Measurements from ENCODE around the gene ANO2.

The ANO2 gene

DNA sequence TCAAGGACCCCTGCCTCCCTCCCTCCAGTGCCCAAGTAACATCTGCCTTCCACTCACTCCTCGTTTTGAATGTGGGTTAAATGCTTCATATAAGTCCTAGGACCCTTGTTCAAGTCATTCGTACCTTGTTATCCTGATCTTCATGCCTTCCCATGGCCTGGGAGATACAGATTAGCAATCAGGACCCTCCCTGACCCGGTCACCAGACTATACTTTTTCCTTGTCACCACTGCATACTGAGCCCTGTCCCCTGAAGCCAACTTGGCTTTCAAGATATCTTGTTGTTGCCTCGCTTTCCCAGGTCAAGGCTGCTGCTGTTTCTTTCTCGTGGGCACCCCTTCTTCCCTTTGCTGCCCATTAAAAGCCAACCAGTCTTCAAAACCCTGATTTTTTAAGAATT is 208.5 kb downstream of the ANO2 start:
- in situ Hi-C loops (cut with HindIII; ENCODE audit: low sequenced_read_pairs) = no loop called here

DNA sequence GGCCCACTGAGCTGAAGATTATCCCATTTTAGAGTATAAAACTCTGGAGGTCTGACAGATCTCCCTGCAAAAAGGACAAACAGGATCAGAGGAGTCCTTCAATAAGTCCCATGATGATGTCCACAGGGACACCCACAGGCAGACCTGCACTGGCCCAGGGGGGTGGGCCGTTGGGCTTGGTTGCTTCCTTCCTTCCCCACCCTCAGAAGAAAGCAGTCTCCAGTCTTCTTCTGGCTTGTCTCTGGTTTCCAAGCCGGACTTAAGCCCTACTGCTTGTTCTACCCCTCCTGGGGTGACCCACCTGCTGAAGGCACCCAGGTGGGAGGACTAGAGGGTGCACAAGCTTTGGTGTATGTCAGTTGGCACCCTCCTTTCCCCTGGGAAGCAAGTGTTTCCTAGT is 209.0 kb downstream of the ANO2 start:
- in situ Hi-C loops (cut with HindIII; ENCODE audit: low sequenced_read_pairs) = no loop called here

DNA sequence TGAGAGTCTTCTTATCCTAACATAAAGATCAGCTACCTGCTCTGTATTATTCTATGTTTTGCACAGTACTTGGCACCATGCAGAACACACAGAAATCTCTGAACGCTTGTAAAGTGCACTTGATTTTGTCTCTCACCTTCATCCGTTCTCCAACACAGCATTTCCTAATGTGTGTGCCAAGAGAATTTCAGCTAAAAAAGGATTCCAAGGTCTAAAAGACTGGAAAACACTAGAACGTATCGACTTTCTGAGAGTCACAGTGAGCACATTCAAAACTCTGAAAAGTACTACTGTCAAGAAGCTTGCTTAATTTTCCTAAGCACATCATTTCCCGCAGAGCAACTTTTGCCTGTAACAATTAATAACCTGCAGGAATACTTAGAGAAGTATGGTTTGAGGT is 211.1 kb downstream of the ANO2 start:
- in situ Hi-C loops (cut with HindIII; ENCODE audit: low sequenced_read_pairs) = no loop called here

DNA sequence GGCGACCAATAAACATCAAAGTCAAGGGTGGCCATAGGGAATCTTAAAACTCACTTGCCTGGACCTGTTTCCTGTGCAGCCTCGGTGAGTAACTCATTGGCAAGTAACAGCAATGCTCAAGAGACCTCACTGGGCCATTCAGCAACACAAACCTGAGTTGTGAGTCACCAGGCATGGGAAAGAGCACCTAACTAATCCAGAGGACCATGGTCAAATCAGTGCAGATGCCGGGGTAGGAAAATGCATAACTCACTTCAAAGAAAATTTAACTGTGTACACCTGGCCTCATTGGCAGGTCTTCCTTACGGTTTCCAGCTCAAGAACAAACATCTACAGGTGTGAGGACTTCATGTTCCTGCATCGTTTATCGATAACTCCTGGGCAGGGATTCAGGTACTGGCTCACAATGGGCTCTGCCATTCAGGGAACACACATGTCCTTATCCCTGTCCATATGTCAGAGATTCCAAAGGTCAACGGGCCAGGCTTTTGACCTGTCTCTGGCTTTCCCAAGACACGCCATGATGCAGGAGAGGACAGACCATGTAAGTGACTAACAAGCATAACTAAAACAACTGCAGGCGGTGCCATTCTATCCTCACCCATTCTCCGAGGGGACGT is 211.8 kb downstream of the ANO2 start:
- in situ Hi-C loops (cut with HindIII; ENCODE audit: low sequenced_read_pairs) = no loop called here

DNA sequence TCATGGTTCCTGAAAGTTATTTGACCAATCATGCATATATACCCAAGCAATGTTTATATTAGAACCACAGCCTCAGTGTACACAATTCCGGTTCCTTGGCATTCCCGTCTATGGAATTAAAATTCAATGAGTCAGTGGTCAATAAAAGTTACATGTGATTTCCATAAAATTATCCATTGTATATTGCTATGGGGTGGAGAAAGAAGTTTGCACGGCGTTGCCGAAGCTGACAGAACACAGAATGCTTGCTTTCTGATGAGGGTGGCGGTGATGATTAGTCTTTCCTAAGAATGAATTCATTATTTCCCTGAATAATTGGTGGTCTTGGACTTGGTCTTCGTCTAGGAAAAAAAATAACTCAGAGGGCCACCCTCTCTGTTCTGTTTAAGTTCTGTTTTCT is 214.1 kb downstream of the ANO2 start:
- in situ Hi-C loops (cut with HindIII; ENCODE audit: low sequenced_read_pairs) = no loop called here

DNA sequence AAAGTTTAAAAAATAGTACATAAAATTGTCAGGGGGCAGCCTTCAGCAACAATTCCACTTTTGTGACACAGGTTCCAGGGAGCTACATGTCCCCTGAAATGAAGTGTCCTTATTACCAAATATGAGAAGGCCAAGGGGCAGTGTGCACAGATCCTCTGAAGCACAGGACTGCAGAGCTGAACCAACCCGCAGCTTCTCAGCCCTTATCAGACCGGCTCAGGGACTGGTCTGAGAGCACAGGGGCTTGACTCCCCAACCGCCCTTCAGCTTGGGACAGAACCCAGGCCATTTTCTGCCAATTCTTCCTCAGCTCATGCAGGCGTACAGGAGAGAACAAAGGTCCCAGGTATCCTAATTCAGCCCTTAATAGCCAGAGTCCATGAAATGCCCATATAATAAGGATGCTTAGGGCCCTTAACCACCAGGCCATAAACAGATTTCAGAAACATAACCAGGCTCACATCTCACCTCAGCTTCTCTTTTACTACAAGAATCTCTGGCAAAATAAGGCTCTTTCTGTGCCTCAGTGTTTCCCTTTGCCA is 221.3 kb downstream of the ANO2 start:
- in situ Hi-C loops (cut with HindIII; ENCODE audit: low sequenced_read_pairs) = no loop called here

DNA sequence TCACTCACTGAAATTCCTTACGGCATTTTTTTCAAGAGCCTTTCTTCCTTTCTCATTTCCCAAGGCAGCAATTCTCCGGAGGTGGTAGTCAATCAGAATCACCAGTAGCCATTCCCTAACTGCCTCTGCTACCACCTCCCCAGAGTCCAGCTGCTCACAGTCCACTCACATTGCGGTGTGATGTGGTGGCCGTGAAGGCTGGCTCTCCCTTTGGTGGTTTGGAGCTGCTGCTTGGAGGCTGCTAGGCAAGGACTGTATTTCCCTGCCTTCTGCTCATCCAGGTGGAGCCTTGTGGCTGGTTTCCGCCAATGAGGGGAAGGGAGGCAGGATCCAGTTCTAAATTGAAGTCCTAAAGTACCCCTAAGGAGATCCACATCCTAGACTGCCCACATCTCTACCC is 222.0 kb downstream of the ANO2 start:
- in situ Hi-C loops (cut with HindIII; ENCODE audit: low sequenced_read_pairs) = no loop called here

DNA sequence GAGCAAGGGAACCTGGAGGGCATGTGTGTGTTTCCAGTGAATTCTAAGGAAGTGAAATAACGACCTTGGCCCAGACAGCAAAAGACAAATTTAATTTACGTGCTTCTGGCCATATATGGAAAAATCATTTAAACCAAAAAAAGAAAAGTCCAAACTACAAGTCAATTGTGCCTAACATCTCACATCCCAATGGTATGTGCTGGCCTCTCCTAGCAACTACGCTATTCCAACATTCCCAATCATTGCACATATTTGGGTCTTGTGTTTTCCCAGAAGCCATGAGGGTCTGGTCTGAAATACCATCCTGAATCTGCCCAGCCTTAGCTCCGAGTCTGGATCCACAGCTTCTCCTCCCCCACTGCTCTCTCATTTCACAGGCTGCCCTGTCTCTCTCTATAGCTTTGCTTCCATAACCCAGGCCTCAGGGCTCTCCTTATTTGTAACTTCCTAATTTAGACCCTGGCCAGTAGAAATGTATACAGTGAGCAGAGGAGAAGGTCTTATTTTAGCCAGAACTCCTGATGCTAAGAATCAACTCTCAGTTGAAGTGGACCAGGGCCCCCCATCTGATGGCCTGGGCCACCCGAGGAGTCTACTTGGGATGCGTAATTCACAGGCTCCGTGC is 224.6 kb downstream of the ANO2 start:
- in situ Hi-C loops (cut with HindIII; ENCODE audit: low sequenced_read_pairs) = no loop called here

DNA sequence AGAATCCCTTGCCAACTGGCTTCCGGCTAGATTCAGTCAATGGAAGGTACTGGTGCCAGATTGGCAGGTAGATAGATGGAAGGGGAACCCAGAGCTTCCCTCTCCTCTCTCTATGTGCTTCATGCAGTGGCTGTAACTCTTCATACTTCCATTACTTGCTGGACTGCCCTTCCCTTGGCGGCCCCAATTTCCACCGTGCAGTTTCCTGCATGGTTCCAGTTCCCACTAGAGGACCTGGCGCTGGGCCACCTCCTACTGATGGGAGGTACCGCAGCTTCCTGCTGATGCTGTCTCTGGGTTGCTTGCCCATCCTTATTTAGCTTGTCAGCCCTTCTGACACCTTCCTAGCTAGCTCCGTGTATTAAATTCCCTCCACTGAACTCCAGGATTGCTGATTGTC is 226.4 kb downstream of the ANO2 start:
- in situ Hi-C loops (cut with HindIII; ENCODE audit: low sequenced_read_pairs) = no loop called here

DNA sequence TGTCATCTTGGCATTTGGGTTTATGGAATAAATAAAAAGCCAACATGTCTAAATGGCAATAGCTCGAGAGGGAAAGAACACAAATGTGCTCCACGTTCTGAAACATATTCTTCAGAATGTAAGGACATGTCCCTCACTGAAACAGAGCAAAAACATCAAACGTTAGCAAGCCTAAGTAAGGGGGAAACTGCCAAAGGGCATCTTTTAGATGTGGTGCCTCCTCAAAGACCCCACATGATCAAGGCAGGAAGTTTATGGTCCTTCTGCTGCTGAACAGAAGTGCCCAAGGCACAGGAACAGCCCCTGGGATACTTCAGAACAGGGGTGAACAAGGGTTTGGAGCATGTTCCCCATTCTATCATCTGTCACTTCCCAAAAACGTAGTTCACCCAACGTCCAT is 227.0 kb downstream of the ANO2 start:
- in situ Hi-C loops (cut with HindIII; ENCODE audit: low sequenced_read_pairs) = no loop called here

DNA sequence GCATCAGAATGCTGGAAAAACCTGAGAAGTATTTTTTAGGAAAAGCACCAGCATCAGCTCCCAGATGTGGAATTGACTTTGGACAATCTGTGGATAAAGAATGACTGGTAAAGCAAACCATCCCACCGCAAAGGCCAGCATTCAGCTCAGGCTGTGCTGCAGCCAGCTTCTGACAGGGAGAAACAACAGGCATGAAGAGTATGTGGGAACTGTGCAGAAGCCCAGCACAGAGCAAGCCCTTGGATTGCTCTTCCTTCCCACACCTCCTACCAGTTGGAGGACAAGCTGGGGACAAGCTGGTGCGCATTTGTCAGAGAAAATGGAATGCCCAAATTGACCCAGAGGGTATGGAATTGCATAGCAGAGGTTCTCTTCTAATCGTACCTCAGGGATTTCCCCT is 228.1 kb downstream of the ANO2 start:
- in situ Hi-C loops (cut with HindIII; ENCODE audit: low sequenced_read_pairs) = no loop called here

DNA sequence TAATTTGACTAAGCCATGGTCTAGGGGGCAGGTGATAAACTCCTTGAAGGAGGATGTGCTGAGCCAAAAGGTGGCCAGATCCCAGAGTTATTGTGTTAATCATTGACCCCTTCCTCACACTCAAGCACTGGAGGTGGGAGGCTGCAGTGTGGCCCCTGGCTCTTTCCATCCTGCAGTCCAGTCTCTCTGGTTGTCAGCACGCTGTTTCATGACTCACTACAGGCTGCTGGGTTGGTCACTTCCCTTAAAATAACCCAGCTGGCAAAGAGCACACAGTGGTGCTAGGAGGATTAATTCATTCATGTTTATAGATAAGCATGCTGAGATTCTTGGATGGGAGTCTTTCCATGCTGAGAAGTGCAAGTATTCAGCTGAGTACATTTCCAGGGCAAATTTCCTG is 228.9 kb downstream of the ANO2 start:
- in situ Hi-C loops (cut with HindIII; ENCODE audit: low sequenced_read_pairs) = no loop called here

DNA sequence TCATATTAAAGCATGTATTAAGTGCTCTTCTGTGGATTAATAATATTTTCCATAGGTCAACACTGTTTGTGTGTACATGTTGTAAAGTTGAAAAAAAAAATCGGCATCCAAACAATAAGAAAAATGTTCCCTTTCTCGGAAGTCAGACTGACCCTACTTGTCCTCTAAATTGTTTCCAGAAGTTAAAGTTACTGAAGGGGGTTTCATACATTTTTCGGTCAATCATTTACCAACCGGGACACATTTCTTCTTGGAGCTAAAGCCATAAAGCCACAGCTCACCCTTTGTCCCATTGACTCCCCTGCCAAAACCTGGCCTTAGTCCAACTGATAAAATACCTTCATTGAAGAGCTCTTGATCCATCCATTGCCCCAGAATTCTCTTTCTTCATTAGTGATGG is 230.0 kb downstream of the ANO2 start:
- in situ Hi-C loops (cut with HindIII; ENCODE audit: low sequenced_read_pairs) = no loop called here

DNA sequence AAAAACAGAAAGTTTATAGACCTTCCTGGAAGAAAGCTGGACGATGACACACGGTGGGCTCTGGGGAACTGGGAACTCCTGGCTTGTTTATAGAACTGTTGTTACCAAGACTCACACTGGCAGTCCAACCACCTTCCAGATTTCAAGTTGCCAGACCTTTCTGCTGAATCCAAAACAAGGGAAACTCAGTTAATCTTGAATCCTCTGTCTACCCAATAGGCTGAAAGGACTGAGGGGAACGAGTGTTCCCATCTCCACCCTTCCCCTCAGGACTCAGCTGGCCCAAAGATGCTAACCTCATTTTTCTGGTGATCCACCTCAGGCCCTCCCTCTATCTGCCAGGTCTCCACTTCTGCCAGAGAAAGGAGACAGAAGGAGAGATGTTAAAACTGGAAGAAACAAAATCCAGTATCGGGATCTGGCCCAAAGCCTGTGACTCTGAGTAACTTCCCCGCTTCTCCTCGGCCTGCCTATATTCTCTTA is 231.4 kb downstream of the ANO2 start:
- in situ Hi-C loops (cut with HindIII; ENCODE audit: low sequenced_read_pairs) = no loop called here

DNA sequence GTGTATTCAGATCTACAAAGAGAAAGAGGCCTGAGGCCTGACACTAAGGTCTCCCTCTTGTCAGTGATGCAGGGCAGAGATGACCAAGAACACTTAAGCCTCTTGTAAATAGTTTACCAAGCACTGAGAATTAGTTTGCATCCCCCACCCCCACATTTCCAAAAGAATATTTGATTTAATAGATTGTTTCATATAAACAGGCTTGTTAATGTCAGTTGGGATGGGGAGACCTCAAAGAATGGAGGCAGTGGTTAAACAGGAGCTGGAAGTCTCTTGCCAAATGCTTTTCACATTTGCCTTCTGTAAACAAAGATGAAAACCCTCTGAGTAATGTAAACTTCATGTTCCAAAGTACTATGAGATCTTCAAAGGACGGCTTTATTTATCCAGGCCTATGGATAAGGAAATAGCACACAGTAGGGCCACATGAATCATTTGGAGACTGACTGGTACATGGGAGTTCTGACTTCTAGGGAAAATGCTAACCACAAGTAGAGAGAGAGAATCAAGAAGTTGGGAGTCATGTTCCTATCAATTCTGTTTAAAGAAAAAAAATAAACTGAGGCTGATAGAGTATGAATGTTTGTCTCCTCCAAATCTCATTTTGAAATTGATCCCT is 234.7 kb downstream of the ANO2 start:
- in situ Hi-C loops (cut with HindIII; ENCODE audit: low sequenced_read_pairs) = no loop called here

DNA sequence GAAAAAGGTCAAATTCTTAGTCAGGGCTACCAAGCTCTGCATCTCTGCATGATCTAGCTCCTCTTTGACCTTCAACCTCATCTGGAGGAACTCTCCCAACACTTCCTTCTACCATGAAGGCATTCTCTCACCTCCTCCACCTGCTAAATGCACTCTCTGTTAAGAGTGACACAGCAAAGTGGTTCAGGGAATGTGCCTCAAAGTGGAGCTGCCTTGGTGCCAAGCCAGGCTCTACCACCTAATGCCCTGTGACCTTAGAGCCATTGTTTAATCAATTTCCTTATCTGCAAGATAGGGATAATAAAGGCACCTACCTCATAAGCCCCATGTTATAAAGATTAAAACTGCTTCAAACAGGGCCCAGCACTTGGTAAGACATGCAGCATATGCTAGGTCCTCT is 236.7 kb downstream of the ANO2 start:
- in situ Hi-C loops (cut with HindIII; ENCODE audit: low sequenced_read_pairs) = no loop called here

DNA sequence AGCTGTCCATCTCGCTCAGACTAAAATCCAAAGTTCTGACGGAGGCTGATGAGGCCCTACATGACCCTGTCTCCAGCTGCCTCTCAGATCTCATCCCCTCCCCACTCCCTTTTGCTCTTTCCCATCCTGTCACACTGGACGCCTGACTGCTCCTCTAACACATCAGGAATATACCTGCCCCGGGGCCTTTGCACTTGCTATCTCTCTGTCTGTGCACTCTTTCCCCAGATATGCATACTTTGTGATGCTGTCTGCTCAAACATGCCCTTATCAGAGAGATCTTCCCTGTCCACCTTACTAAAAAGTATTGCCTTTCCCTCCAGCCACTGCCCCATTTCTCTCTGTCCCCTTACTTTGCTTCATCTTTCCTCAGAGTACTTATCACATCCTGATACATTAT is 238.8 kb downstream of the ANO2 start:
- in situ Hi-C loops (cut with HindIII; ENCODE audit: low sequenced_read_pairs) = no loop called here

DNA sequence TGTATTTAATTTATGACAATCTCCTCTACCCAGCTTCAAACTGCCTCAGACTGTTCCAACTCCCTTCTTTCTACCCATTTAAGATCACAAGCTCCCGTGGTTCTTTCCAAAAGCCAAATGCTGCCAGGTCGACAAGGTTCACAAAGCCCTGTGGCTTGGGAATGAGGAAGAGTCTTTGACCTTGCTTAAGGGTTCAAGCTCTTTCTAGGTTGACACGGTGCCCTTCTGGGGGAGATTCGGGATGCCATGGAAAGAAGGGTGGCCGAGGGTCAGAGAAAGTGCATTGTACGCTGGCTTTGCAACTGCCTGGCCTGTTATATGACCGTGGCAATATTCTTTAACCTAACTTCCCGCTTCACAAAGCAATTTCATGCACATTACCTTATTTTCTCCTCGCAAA is 239.3 kb downstream of the ANO2 start:
- in situ Hi-C loops (cut with HindIII; ENCODE audit: low sequenced_read_pairs) = no loop called here

DNA sequence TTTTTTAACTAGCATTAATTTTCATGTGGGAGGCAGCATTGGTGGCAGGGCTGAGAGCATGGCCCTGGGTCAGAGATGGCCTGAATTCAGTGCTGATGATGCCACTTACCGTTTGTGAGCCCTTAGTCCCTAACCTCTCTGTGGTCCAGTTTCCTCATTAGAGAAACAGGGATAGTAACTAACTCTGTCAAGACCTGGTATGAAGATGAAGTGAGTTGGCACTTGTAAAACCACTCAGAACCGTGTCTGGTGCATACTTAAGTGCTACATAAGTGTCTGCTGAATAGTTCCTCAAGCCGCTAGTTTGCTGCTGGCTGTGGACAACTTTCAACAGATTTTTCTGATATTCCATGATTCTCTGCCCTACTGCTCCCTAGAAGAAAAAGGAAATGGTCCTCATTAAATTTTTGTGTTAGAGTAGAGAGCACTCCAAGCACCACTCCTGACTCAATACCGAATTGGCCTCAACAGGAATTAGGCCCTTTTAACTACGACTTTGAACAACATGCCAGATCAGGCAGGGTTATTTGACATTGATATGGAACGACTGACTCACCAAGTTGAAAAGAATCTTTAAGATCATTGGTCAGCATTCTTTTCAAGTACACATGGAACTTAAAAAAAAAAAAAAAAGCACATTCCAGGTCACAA is 250.2 kb downstream of the ANO2 start:
- in situ Hi-C loops (cut with HindIII; ENCODE audit: low sequenced_read_pairs) = no loop called here

DNA sequence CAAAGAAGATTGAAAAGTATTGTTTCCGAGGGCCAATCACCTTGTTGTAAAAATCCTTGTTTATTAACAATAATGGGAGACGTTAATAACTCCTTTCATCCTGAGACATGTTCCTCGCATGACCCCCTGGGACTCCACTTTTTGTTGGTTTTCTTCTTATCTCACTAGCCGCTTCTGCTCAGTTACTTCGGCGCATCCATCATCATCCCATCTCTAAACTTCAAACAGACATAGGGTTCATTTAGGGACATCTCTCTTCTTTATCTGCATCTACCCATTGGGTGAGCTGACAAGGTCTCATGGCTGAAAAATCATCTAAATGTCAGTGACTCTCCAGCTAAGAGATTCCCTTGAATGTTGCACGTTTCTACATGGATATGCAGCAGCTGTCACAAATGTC is 252.2 kb downstream of the ANO2 start:
- in situ Hi-C loops (cut with HindIII; ENCODE audit: low sequenced_read_pairs) = no loop called here

DNA sequence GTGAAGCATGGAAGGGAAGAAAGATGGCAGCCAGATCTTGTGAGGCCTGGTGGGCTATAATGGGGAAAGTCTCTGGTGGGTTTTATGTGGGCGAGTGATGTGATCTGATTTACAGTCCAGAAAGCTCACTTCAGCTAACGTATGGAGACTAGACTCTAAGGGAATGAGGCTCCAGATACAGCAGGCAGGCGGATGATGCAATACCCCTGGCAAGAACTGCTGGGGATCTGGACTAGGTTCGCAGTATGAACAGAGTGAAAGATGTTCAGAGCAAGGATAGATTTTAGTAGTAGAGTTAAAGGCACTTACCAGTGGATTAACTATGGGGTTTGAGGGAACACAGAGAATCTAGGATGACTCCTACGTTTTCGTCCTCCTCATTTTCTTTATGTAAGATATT is 253.1 kb downstream of the ANO2 start:
- in situ Hi-C loops (cut with HindIII; ENCODE audit: low sequenced_read_pairs) = no loop called here

DNA sequence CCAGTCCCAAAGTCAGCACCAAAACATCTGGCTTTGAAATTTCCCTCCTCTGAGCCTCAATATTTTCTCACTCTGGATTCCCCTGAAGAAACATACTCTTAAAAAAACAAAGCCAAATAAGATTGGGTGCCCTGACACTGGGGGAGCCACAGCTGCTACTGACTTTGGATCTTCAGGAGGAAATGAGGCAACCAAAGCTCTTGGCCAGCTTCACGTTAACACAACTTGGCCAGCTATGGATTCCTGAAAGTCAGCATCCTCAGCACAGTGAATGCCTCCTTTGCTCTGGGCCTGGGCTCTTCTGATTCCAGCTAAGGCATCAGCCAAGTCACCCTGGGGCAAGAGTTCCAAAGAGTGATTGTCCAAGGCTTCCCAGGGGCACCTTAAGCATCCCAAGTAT is 254.8 kb downstream of the ANO2 start:
- in situ Hi-C loops (cut with HindIII; ENCODE audit: low sequenced_read_pairs) = no loop called here
